Spleen (tissue), 7 donors: ENCODE data around the gene PLXNB2.

Experiments
- CTCF ChIP-seq, 11 experiments: fragments of 200-600 bp in 7 of 11; fragments of 450-650 bp in 4 of 11; sonication (generic) in 4 of 11; IDR thresholded peaks in 8 of 11; conservative IDR thresholded peaks in 3 of 11; 1 replicate in 7 of 11; 2 replicates in 4 of 11; pipeline versions ENCODE4 v1.4.0 to v1.8.0; 2016 to 2021; ENCODE audit warnings: antibody characterized with exemption in 11 of 11, inconsistent platforms in 4 of 11, mild to moderate bottlenecking in 1 of 11
- POLR2A ChIP-seq, 3 donors: fragments of 450-650 bp; IDR thresholded peaks; one replicate each; pipeline ENCODE4 v1.5.1; 2017; ENCODE audit warnings: antibody characterized with exemption in 3 of 3, mild to moderate bottlenecking in 1 of 3
- POLR2AphosphoS5 ChIP-seq, 3 donors: sonication (generic); formaldehyde crosslinking; IDR thresholded peaks; one replicate each; pipeline ENCODE4 v1.5.1; 2017; ENCODE audit warnings: antibody characterized with exemption in 3 of 3
- donor health status: DM: no; HTN: no; CAD: no; lungs with moderate emphysema.
- donor health status: DM: no; HTN: no; CAD: no.
- donor health status: DM: no; HTN: no; CAD: no.

DNA sequence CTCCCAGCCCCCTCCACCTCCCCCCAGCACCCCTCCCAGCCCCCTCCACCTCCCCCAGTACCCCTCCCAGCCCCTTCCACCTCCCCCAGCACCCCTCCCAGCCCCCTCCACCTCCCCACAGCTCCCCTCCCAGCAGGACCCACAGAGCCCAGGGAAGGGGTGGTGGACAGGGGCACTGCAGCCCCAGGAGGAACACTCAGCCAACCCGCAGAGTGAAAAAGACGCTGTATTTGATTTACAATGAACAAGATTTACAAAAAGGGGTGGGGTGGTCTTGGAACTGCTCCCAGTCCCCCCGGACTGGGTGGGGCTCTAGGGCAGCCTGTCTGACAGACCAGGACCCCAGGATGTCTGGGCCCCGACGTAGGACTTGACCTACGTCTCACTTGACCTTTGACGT, 32.7 kb downstream of the PLXNB2 start:
- TF ChIP-seq CTCF (IDR thresholded peaks at IDR 0.05 in 8 of 11, conservative IDR thresholded peaks at IDR 0.05 in 3 of 11) (no peak), POLR2AphosphoS5 (IDR thresholded peaks at IDR 0.05) (no peak), POLR2A (IDR thresholded peaks at IDR 0.05) (no peak)
